Stimulated activated CD8-positive, alpha-beta memory T cell treated with anti-CD3 and anti-CD28 coated beads, Interleukin-12 subunit alpha, Interleukin-12 subunit beta, amount 100 ng/mL, for 24 hours (primary cell): ENCODE measurements around the gene DSTN.

ENCODE experiments used
- DNase-seq: peaks from one replicate; pipeline ENCODE4 v3.0.0-alpha.2; 2020; ENCODE audit errors: extremely low read depth

The DSTN gene

DNA sequence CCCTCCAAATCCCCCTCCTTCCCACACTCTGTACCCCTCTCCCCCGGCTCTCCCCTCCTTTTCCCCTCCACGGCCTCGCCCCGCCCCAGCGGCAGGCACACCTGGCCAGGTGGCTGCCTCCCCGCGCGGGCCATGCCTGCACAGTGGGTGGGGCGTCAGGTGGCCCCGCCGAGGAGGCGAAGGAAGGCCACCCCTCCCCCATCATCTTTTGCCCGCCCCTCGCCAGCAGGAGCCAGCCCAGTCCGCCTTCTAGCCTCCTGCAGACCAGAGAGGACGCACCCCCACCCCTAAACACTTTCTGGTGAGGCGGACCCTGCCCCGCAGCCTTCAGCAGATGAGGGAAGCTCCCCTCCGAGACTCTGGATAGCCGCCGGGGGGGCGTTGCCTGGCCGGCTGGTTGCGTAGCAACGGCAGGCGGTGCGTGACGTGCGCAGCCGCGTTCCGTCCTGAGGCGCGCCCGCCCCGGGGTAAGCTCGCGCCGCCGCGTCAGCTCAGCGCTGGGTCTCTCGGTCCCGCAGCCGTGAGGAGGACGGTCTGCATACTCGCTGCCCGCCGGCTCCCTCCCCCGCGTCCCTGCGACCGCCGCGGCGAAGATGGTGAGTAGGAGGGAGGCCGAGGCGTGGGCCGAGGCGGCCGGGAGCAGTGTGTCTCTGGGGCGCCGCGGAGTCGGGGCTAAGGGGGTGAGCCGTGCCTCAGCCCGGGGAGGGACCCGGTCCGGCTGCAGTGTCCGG lies at the start of gene DSTN:
Gene DSTN, plus strand, starts transcription at position 460 of the 731 bp plus-strand sequence. Its CDS starts 134 bp downstream, at position 594.
- peak; percentile 66 for DNase-seq

DNA sequence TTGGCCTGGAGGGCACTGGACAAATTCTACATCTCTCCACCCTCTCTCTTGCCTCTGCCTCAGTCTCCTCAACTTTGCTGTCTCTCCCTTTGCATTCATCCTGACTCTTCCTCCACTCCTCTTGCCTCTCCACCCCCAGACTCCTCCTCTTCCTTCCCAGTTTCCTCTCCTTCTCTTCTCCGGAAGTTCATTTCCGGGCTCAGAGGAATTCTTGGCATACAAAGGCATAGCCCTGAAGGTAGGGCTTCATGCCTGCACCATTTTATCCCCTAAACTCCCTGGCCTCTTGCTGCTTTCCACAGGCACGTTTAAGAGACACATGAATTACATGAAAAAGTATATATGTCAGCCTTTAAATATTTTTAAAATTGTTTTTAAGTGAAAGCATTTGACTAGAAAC lies 49.3 kb upstream of the DSTN start:
- DNase-seq: no peak

- no peak for DNase-seq
These were observed 47.3 kb upstream of the DSTN start for GRCh38 chr20:17522528-17522927.

- DNase-seq: no peak
These were observed 46.5 kb upstream of the DSTN start for GRCh38 chr20:17523326-17523725.

GRCh38 chr20:17524560-17524959 lies 45.3 kb upstream of the DSTN start:
- DNase-seq: no peak

GRCh38 chr20:17525132-17525531 lies 44.7 kb upstream of the DSTN start:
- no peak for DNase-seq

DNA sequence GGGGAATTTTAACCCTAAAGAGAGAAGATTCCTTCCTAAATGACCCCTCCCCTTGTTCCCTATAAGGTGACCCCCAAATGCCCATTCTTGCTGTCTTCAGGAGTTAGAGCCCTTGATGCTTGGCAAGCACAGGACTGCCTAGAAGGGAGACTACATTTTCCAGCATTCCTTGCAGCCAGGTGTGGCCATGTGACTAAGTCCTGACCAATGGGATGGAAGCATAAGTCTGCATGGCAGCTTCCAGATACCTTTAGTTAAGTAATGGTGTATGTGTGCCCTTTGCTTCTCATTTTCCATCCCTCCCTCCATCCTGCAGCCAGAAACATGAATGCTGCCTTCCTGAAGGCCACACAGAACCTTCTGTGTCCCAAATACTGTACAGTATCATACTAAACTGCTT lies 44.2 kb upstream of the DSTN start:
- DNase-seq: no peak

GRCh38 chr20:17529586-17529985 lies 40.3 kb upstream of the DSTN start:
- no peak for DNase-seq

DNA sequence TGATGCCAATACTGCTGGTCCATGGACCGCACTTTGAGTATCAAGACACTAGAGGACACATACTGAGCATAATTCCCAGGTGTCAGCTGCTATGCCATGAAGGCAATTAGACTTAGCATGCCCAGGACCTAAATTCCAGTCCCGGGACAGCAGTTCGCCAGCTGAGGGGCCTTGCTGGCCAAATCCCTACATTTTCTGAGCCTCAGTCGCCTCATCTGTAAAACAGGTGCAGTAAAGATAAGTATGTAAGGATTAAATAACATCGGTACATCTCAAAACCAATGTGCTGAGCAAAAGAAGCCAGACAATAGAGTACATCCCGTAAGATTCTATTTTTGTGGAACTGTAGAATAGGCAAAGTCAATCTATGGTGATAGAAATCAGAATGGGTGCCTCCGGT lies 39.7 kb upstream of the DSTN start:
- no peak for DNase-seq

DNA sequence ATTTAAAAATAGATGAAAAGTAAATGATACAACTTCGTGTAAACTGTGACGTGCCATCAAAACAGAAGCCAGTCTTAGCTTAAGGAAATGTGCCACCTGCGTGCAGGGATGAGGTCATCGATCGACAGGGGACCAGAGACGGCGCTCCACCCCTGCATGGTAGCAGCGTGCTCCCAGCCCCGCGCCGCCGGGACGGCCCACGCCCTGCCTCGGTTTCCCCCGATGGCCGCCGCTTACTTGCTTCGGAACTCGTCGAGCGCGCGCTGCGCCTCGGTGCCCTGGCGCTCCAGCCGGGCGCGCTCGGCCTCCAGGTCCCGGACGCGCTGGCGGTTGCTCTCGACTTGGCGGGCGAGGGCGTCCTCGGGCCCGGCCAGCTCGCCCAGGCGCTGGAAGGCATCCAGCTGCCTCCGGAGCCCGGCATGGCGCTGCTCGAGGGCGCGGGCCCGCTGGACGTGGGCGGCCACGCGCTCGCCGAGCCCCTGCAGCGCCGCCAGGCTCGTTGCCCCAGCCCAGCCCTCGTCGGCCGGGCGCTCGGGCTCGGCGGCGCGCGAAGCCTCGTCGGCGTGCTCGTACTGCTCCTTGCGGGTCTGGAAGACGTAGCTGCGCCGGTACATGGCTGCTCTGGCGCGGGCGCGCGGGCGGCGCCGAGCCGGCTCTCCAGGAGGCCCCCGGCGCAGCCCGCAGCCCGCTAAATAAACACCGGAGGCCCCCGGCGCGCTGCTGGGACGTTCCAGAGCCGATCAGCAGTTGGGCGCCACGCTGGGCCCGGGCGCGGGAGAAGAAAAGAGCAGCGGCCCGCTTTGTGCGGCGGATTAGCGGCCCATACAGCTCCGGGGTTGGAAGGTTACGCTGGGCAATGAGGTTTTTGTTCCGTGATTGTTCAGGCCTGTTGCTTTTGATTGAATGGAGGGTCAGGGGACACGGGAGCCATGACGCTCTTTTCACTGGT lies 38.9 kb upstream of the DSTN start, which contains the start of gene BFSP1:
Gene BFSP1, minus strand, starts transcription at position 664 of the 949 bp plus-strand sequence. Its CDS starts 50 bp downstream, at position 614.
- no peak for DNase-seq

GRCh38 chr20:17531665-17532025 lies 38.2 kb upstream of the DSTN start:
- DNase-seq: no peak

DNA sequence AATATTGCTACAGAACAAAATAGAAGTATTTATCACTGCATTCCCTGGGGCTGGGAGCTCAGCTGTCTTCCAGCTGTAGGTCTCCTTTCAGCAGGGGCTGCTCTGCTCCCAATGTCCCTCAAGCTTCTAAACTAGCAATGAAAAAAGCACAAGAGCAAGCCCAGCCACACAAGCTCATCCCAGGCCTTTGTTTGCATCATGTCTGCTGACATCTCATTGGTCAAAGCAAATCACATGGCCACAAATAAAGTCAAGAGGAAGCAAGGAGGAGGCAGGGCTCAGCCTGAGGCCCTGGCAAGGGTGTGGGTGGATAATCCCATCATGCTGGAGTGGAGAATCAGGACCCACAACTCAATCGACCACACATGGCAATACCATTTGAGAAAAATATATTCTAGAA lies 36.5 kb upstream of the DSTN start:
- no peak for DNase-seq

- DNase-seq: no peak
These were observed 35.8 kb upstream of the DSTN start for GRCh38 chr20:17534077-17534476.

GRCh38 chr20:17536944-17537444 lies 32.9 kb upstream of the DSTN start:
- DNase-seq: no peak

- DNase-seq: no peak
These were observed 31.9 kb upstream of the DSTN start for GRCh38 chr20:17537959-17538358.

DNA sequence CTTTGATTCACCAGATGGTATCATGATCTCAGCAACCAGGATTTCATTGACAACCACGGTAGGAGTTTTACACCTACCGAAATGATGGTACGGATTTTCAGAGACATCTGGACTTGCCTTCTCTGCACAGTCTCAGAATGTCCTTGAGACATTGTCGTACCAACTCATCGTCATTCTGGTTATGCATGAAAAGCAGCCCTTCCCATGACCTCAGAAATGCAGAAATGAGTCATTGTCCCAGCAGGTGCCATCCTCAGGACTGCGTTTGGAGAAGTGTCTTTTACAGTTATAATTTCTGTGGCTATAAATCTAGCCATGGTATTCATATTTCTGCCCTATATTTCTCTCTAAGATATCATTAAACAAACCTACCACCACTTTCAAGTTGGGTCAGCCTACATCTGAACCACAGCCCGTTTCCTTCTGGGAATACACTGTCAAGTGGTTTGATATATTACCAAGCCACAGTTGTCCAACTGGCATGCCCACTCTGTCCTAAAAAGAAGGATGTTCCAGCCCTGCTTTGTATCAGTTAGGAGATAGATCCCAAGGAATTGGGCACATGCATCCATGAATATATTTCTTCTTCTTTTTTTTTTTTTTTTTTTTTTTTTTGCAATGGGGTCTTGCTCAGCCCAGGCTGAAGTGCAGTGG lies 31.2 kb upstream of the DSTN start:
- no peak for DNase-seq

DNA sequence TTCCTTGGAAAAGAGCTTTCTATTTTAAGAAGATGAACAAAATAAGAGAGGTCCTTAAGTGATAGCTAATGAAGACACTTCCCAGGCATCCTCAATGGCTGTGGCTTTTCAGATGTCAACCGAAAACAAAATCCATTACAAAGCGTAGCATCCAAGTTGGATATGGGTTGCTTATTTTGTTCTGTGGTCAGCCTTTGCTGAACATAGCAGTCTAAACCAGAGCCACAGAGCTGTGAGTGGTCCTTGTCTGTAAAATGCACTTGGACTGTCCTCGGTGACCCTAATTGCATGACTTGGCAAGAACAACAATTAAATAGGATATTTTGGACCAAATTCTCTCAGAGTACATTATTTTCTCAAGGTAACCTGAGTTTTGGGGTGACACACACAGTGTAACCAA lies 28.3 kb upstream of the DSTN start:
- DNase-seq: no peak

GRCh38 chr20:17541996-17542395 lies 27.9 kb upstream of the DSTN start:
- DNase-seq: no peak

GRCh38 chr20:17542481-17542880 lies 27.4 kb upstream of the DSTN start:
- no peak for DNase-seq

DNA sequence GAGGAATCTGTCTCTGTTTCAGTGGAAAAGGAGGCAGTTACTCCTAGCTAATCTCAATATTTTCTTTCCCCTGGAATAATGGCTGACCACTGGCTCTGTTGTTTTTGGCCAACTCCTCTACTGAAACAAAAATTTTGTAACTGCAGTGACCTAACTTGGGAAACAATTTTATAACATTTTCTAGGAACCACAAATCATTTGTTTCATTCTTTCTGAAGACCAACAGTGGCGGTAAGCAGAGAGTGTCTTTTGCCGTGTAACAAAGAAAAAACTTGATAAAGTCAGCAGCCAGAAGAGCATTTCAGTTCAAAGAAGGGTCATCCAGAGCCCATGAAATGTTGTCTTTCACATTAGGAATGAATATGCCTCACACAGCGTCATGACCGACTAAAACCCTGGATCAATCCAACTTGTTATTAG lies 26.9 kb upstream of the DSTN start:
- no peak for DNase-seq

GRCh38 chr20:17543531-17544131 lies 26.2 kb upstream of the DSTN start:
- DNase-seq: no peak

- no peak for DNase-seq
These were observed 24.7 kb upstream of the DSTN start for GRCh38 chr20:17545127-17545526.
